GM12892 (cell line): ENCODE data around the gene SCAF11.

Source experiments
- POLR2A ChIP-seq: IDR thresholded peaks from 2 replicates; pipeline ENCODE4 v1.6.1; 2011; ENCODE audit warnings: low read depth, low read length, control low read depth
- POLR2AphosphoS5 ChIP-seq: IDR thresholded peaks from 2 replicates; pipeline ENCODE4 v1.6.1; 2011; ENCODE audit warnings: low read depth, low read length, control low read depth

- TF ChIP-seq POLR2AphosphoS5 = no peak
- no peak for TF ChIP-seq POLR2A
Measured at GRCh38 chr12:45909041-45909713, 81.2 kb downstream of the SCAF11 start.
